PC-9 (cell line): Measurements from ENCODE around the gene KBTBD7.

Source experiments
- EZH2 ChIP-seq: fragments of 200-600 bp; sonication (generic); IDR thresholded peaks from 2 replicates; pipeline ENCODE4 v1.8.0; 2017; ENCODE audit warnings: antibody characterized with exemption, low read depth
- TF ChIP-seq, protein P1 (sequence below): fragments of 200-600 bp; sonication (generic); conservative IDR thresholded peaks from 2 replicates; pipeline ENCODE4 v1.6.1; 2017; ENCODE audit warnings: mixed run types, antibody characterized with exemption, mild to moderate bottlenecking, moderate library complexity

DNA sequence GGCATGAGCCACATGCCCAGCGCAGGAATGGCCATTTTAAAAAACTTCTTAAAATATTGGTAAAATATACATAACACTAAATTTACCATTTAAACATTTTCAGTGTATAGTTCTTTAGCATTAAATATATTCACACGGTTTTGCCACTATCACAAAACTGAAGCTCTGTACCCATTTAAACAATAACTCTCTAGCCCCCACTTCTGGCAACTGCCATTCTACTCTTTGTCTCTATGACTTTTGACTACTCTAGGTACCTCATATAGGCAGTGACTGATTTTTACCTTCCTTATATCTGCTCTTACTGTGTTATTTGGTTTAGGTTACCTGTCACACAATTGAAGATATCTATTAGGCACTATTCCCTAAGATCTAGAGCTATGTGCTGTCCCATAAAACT, 2.3 kb upstream of the KBTBD7 start:
- TF ChIP-seq, protein P1, sequence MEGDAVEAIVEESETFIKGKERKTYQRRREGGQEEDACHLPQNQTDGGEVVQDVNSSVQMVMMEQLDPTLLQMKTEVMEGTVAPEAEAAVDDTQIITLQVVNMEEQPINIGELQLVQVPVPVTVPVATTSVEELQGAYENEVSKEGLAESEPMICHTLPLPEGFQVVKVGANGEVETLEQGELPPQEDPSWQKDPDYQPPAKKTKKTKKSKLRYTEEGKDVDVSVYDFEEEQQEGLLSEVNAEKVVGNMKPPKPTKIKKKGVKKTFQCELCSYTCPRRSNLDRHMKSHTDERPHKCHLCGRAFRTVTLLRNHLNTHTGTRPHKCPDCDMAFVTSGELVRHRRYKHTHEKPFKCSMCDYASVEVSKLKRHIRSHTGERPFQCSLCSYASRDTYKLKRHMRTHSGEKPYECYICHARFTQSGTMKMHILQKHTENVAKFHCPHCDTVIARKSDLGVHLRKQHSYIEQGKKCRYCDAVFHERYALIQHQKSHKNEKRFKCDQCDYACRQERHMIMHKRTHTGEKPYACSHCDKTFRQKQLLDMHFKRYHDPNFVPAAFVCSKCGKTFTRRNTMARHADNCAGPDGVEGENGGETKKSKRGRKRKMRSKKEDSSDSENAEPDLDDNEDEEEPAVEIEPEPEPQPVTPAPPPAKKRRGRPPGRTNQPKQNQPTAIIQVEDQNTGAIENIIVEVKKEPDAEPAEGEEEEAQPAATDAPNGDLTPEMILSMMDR: no peak
- TF ChIP-seq EZH2: no peak
